Parathyroid adenoma (tissue), 2 donors: ENCODE results near the gene TPSD1.

Source experiments
- H2AFZ ChIP-seq: fragments of 300-600 bp; sonication (generic); one replicate; pipeline ENCODE4 v1.7.0; 2017; ENCODE audit warnings: antibody characterized with exemption, mild to moderate bottlenecking
- H3K27ac ChIP-seq: fragments of 300-600 bp; sonication (generic); one replicate; pipeline ENCODE4 v1.7.0; 2017
- H3K27me3 ChIP-seq: fragments of 300-600 bp; sonication (generic); one replicate; pipeline ENCODE4 v1.7.0; 2017; ENCODE audit warnings: low read length; ENCODE audit not compliant: control insufficient read depth, insufficient read depth
- H3K36me3 ChIP-seq: fragments of 300-600 bp; sonication (generic); one replicate; pipeline ENCODE4 v1.7.0; 2017; ENCODE audit warnings: low read length; ENCODE audit not compliant: control insufficient read depth, insufficient read depth
- H3K4me1 ChIP-seq: fragments of 300-600 bp; sonication (generic); one replicate; pipeline ENCODE4 v1.7.0; 2017; ENCODE audit warnings: control low read depth
- H3K4me2 ChIP-seq: fragments of 300-600 bp; sonication (generic); one replicate; pipeline ENCODE4 v1.7.0; 2017; ENCODE audit warnings: low read length
- H3K4me3 ChIP-seq: fragments of 300-600 bp; sonication (generic); one replicate; pipeline ENCODE4 v1.7.0; 2017; ENCODE audit warnings: low read depth, low read length
- H3K79me2 ChIP-seq: fragments of 300-600 bp; sonication (generic); one replicate; pipeline ENCODE4 v1.7.0; 2017; ENCODE audit warnings: control low read depth
- H3K9ac ChIP-seq: fragments of 300-600 bp; sonication (generic); one replicate; pipeline ENCODE4 v1.7.0; 2017; ENCODE audit warnings: mild to moderate bottlenecking
- H3K9me3 ChIP-seq: fragments of 300-600 bp; sonication (generic); one replicate; pipeline ENCODE4 v1.7.0; 2017; ENCODE audit warnings: low read length; ENCODE audit not compliant: control insufficient read depth
- TF ChIP-seq, protein P1 (sequence below): fragments of 300-600 bp; sonication (generic); IDR thresholded peaks from one replicate; pipeline ENCODE4 v1.7.0; 2017; ENCODE audit warnings: antibody characterized with exemption, mild to moderate bottlenecking
- donor health status: primary hyperparathyroidism.

TPSD1 gene

DNA sequence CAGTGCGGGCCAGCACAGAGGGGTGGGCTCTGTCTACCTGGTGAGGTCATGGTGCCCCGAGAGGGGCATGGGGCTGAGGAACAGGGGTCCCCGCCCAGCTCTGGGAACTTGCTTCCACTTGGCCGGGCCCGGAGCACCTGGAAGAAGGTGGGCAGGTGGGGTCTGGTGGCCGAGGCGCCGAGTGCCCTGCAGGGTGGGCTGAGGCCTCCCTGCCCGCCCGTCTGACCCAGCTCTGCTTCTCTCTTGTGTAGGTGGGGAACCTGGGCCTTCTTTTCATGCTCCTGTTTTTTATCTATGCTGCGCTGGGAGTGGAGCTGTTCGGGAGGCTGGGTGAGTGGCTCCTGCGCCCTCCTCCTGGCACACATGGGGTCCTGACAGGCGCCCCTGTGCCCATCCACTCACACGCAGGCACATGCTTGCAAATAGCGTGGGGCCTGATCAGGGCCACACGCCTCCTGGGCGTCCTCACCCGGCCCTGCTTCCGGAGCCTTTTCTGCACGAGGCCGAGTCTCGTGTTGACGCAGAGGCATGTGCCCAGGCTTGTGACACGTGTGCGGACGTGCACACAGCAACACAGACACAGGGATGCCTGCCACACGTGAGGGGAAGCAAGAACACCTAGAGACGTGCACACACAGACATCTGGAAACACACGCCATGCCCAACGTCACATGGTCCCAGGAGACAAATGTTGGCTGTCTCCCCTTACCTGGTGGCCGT, 39.0 kb upstream of the TPSD1 start:
- Histone ChIP-seq H3K27me3 (no peaks in the 10 kb centered on the region), H3K4me2 (no peak overlapping the region), H3K4me1 (no peaks in the 10 kb centered on the region), H3K9ac (no peak overlapping the region), H3K79me2 (no peaks in the 10 kb centered on the region), H2AFZ (no peak overlapping the region), H3K9me3 (no peaks in the 10 kb centered on the region), H3K36me3 (no peaks in the 10 kb centered on the region), H3K27ac (no peak overlapping the region), H3K4me3 (no peak overlapping the region)
- TF ChIP-seq, protein P1, sequence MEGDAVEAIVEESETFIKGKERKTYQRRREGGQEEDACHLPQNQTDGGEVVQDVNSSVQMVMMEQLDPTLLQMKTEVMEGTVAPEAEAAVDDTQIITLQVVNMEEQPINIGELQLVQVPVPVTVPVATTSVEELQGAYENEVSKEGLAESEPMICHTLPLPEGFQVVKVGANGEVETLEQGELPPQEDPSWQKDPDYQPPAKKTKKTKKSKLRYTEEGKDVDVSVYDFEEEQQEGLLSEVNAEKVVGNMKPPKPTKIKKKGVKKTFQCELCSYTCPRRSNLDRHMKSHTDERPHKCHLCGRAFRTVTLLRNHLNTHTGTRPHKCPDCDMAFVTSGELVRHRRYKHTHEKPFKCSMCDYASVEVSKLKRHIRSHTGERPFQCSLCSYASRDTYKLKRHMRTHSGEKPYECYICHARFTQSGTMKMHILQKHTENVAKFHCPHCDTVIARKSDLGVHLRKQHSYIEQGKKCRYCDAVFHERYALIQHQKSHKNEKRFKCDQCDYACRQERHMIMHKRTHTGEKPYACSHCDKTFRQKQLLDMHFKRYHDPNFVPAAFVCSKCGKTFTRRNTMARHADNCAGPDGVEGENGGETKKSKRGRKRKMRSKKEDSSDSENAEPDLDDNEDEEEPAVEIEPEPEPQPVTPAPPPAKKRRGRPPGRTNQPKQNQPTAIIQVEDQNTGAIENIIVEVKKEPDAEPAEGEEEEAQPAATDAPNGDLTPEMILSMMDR, result no peak

DNA sequence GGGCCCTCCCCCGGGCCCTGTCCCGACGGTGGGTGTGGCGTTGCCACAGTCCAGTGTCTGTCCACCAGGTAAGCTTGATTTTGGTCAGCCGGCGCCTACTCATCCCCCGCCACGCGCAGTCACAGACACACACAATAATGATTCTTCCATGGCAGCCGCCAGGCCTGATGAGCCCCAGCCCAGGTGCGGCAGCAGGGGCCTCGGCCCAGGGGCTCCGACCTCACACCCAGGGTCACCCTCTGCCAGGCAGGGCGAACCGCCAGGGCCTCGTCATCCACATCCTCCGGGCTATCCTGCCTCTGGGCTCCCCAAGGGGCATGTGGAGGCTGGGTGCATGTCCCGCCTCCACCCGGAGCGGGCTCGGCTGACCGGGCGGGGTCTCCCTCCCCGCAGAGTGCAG, 38.3 kb upstream of the TPSD1 start:
- no peak overlapping the region for H3K27ac ChIP-seq
- no peak overlapping the region for H3K4me2 ChIP-seq
- H3K9me3 ChIP-seq, result no peaks in the 10 kb centered on the region
- H3K36me3 ChIP-seq, result no peaks in the 10 kb centered on the region
- no peak overlapping the region for H3K9ac ChIP-seq
- TF ChIP-seq, protein P1, result no peak
- H3K79me2 ChIP-seq, result no peaks in the 10 kb centered on the region
- H3K4me3 ChIP-seq, result no peak overlapping the region
- no peak overlapping the region for H2AFZ ChIP-seq
- H3K27me3 ChIP-seq, result no peaks in the 10 kb centered on the region
- no peaks in the 10 kb centered on the region for H3K4me1 ChIP-seq

DNA sequence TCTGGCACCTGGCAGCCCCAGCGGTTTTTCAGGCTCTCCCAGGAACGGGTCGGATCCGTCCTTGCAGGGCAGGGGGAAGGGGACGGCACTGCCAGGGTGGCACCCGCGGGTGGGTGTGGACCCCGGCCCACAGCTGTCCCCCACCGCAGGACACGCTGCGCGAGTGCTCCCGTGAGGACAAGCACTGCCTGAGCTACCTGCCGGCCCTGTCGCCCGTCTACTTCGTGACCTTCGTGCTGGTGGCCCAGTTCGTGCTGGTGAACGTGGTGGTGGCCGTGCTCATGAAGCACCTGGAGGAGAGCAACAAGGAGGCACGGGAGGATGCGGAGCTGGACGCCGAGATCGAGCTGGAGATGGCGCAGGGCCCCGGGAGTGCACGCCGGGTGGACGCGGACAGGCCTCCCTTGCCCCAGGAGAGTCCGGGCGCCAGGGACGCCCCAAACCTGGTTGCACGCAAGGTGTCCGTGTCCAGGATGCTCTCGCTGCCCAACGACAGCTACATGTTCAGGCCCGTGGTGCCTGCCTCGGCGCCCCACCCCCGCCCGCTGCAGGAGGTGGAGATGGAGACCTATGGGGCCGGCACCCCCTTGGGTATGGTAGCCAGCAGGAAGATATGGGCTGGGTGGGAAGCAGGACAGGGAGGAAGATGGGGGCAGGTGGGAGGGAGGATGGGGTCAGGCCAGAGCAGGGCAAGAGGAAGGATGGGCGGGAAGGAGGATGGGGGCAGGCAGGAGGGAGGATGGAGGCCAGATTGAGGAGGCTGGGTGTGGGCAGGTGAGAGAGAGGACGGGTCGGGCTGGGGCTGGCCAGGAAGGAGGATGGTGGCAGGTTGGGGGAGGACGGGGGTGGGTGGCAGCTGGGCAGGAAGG, 37.6 kb upstream of the TPSD1 start:
- H3K4me3 ChIP-seq, result no peak overlapping the region
- no peaks in the 10 kb centered on the region for H3K79me2 ChIP-seq
- H3K9me3 ChIP-seq, result no peaks in the 10 kb centered on the region
- no peaks in the 10 kb centered on the region for H3K27me3 ChIP-seq
- H3K4me1 ChIP-seq, result no peaks in the 10 kb centered on the region
- H3K9ac ChIP-seq, result no peak overlapping the region
- H3K27ac ChIP-seq, result no peak overlapping the region
- H3K4me2 ChIP-seq, result no peak overlapping the region
- no peaks in the 10 kb centered on the region for H3K36me3 ChIP-seq
- TF ChIP-seq, protein P1, result no peak
- H2AFZ ChIP-seq, result no peak overlapping the region

DNA sequence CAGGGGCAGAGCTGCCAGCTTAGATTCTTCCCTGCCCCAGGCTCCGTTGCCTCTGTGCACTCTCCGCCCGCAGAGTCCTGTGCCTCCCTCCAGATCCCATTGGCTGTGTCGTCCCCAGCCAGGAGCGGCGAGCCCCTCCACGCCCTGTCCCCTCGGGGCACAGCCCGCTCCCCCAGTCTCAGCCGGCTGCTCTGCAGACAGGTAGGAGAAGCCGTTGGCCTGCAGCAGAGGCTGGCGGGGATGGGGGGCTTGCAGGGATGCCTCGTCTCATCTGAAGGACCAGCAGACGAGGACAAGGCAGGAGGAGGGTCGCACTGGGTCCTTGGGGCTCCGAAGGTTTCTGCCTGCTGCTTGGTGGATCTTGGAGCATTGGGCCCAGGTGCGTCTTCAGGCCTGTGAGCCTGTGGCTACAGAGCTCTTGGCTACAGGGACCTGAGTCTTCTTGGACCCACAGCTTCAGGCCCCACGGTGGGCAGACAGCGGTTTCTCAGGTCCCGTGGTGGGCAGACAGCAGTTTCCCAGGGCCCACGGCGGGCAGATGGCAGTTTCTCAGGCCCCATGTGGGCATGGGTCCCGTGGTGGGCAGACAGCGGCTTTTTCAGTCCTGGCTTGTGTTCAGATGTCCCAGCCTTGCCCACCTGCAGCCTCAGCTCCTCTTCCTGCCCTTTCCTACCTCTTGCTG, 36.8 kb upstream of the TPSD1 start:
- TF ChIP-seq, protein P1, result no peak
- Histone ChIP-seq H3K79me2 (no peaks in the 10 kb centered on the region), H3K27me3 (no peaks in the 10 kb centered on the region), H3K4me2 (no peak overlapping the region), H3K4me3 (no peak overlapping the region), H3K4me1 (no peaks in the 10 kb centered on the region), H2AFZ (no peak overlapping the region), H3K36me3 (no peaks in the 10 kb centered on the region), H3K9me3 (no peaks in the 10 kb centered on the region), H3K27ac (no peak overlapping the region), H3K9ac (no peak overlapping the region)
